GM21825 (cell line): ENCODE data around the gene KCTD13.
"Not testable (repeated sequence)": the region's sequence is repeated elsewhere in the genome, so short reads cannot be mapped to it uniquely, and the experiment has no call there.

Experiments
- ATAC-seq: cut with Tn5 transposase; IDR thresholded peaks from one replicate; pipeline ENCODE4 v1.9.1; 2021; ENCODE audit warnings: mild to moderate bottlenecking, moderate library complexity; ENCODE audit not compliant: unreplicated experiment

The KCTD13 gene

GRCh38 chr16:29908719-29909220, 17.3 kb downstream of the KCTD13 start:
- no peak for ATAC-seq

- no peak for ATAC-seq
Measured at GRCh38 chr16:29907973-29908372, 18.1 kb downstream of the KCTD13 start.

GRCh38 chr16:29906520-29907244, 19.3 kb downstream of the KCTD13 start:
- ATAC-seq, result no peak

- ATAC-seq, result no peak
Measured at GRCh38 chr16:29905668-29906067, 20.4 kb downstream of the KCTD13 start.

GRCh38 chr16:29904947-29905346, 21.1 kb downstream of the KCTD13 start:
- ATAC-seq, result no peak

- ATAC-seq, result no peak
Measured at GRCh38 chr16:29903590-29903989, 22.4 kb downstream of the KCTD13 start.

- ATAC-seq, result no peak
Measured at GRCh38 chr16:29901607-29901945, 24.4 kb downstream of the KCTD13 start.

- no peak for ATAC-seq
Measured at GRCh38 chr16:29900888-29901606, 25.0 kb downstream of the KCTD13 start.

- ATAC-seq, result no peak
Measured at GRCh38 chr16:29900102-29900887, 25.7 kb downstream of the KCTD13 start, which contains the start of gene ASPHD1. Gene ASPHD1 (plus strand): TSS chr16:29900488. CDS start chr16:29900972, 484 bp downstream.

GRCh38 chr16:29899516-29900101, 26.4 kb downstream of the KCTD13 start, which contains the start of gene SEZ6L2:
Gene SEZ6L2 (minus strand): TSS chr16:29899550. CDS start chr16:29899019, 531 bp downstream.
- no peak for ATAC-seq

GRCh38 chr16:29898804-29899515, 27.1 kb downstream of the KCTD13 start:
- no peak for ATAC-seq

- no peak for ATAC-seq
Measured at GRCh38 chr16:29898135-29898803, 27.8 kb downstream of the KCTD13 start.

GRCh38 chr16:29897333-29897732, 28.7 kb downstream of the KCTD13 start:
- ATAC-seq, result no peak

- ATAC-seq, result no peak
Measured at GRCh38 chr16:29896841-29897240, 29.2 kb downstream of the KCTD13 start.

GRCh38 chr16:29894352-29894751, 31.7 kb downstream of the KCTD13 start:
- ATAC-seq, result no peak

- no peak for ATAC-seq
Measured at GRCh38 chr16:29893553-29893952, 32.5 kb downstream of the KCTD13 start.

- no peak for ATAC-seq
Measured at GRCh38 chr16:29892458-29892813, 33.6 kb downstream of the KCTD13 start.

GRCh38 chr16:29891525-29892457, 34.2 kb downstream of the KCTD13 start:
- ATAC-seq, result no peak

GRCh38 chr16:29889372-29889771, 36.7 kb downstream of the KCTD13 start:
- not testable (repeated sequence) for ATAC-seq
